ENCODE results near the gene HMGN4. TPM values are rescaled to one million over a fixed set of nuclear protein-coding genes. Genes with fewer than 3 reads are reported as not detected.

HMGN4 gene
- total and polyA plus RNA-seq, 2 of the 8 experiments (the other 6 are each of a cell fraction or from before 2014, with no cell fraction given): 23.4 to 66.4 TPM

- no peak for TF ChIP-seq RNF2 (IDR thresholded peaks at IDR 0.05; ENCODE audit: borderline replicate concordance, low read depth, low read length, missing control alignments, poor library complexity, severe bottlenecking)
- no peak for TF ChIP-seq SUZ12 (IDR thresholded peaks at IDR 0.05; ENCODE audit: low read length)
- TF ChIP-seq RFX5 (IDR thresholded peaks at IDR 0.05; ENCODE audit: borderline replicate concordance, low read depth, low read length): no peak
- no peak for TF ChIP-seq ATF3 (IDR thresholded peaks at IDR 0.05; ENCODE audit: insufficient read depth, low read depth, low read length)
- 0 out of 2 replicates have a peak, but pooled peaks have one; percentile 36 for TF ChIP-seq POU5F1 (IDR thresholded peaks at IDR 0.05; ENCODE audit: low read depth, low read length)
- TF ChIP-seq ZNF274 (IDR thresholded peaks at IDR 0.05; ENCODE audit: borderline replicate concordance, extremely low read depth, low read length): no peak
- no peak for TF ChIP-seq YY1 (IDR thresholded peaks at IDR 0.05; ENCODE audit: low read depth, low read length)
- no peak for TF ChIP-seq NANOG (IDR thresholded peaks at IDR 0.05; ENCODE audit: insufficient read depth, low read depth, low read length, poor library complexity, severe bottlenecking)
- TF ChIP-seq CBX8 (IDR thresholded peaks at IDR 0.05; ENCODE audit: borderline replicate concordance, low read depth, low read length): no peak
- TF ChIP-seq USF2 (IDR thresholded peaks at IDR 0.05; ENCODE audit: low read length): no peak
- no peak for TF ChIP-seq SP4 (IDR thresholded peaks at IDR 0.05; ENCODE audit: low read length)
- no peak for TF ChIP-seq SIN3A (conservative IDR thresholded peaks at IDR 0.05 in 1 of 2, IDR thresholded peaks at IDR 0.05 in 1 of 2; ENCODE audit: low read depth in 1 of 2, low read length in 2 of 2)
- TF ChIP-seq JUND (IDR thresholded peaks at IDR 0.05; ENCODE audit: low read length): no peak
- peak; percentile 98 for TF ChIP-seq RBBP5 (IDR thresholded peaks at IDR 0.05; ENCODE audit: borderline replicate concordance, low read depth, low read length)
- TF ChIP-seq E2F6 (IDR thresholded peaks at IDR 0.05): no peak
- no peak for TF ChIP-seq CTCF (IDR thresholded peaks at IDR 0.05; ENCODE audit: control extremely low read depth in 1 of 3, insufficient read depth in 1 of 3, low read depth in 1 of 3, low read length in 3 of 3)
- TF ChIP-seq SIX5 (IDR thresholded peaks at IDR 0.05; ENCODE audit: low read depth, low read length): no peak
Measured at GRCh38 chr6:26576929-26577719, 39.0 kb downstream of the HMGN4 start (continued).
